GM18951 (cell line): ENCODE data around the gene MEIKIN.
A peak's percentile ranks its signal among the peaks of the same experiment; 100 is the strongest.
"Not testable (repeated sequence)": the region's sequence is repeated elsewhere in the genome, so short reads cannot be mapped to it uniquely, and the experiment has no call there.

Experiments
- POLR2A ChIP-seq: IDR thresholded peaks from 4 replicates; pipeline ENCODE4 v1.6.1; 2011; ENCODE audit warnings: mild to moderate bottlenecking; ENCODE audit not compliant: insufficient read length, insufficient read depth; ENCODE audit errors: extremely low read depth
- in situ Hi-C: fragments of 300-500 bp; cut with MboI; formaldehyde crosslinking; loops from one replicate; pipeline ENCODE4 v1.12.0; 2022; ENCODE audit warnings: low sequenced_read_pairs, mixed read lengths, inconsistent platforms; ENCODE audit not compliant: unreplicated experiment

The MEIKIN gene

GRCh38 chr5:131846536-131846935, 98.9 kb downstream of the MEIKIN start:
- in situ Hi-C loops, result no loop called here
- TF ChIP-seq POLR2A, result no peak

- TF ChIP-seq POLR2A, result no peak
- in situ Hi-C loops, result no loop called here
Measured at GRCh38 chr5:131845828-131846227, 99.6 kb downstream of the MEIKIN start.

GRCh38 chr5:131842971-131843370, 102.5 kb downstream of the MEIKIN start:
- in situ Hi-C loops, result not testable (repeated sequence)

- in situ Hi-C loops, result not testable (repeated sequence)
Measured at GRCh38 chr5:131832702-131833101, 112.8 kb downstream of the MEIKIN start.

- TF ChIP-seq POLR2A, result no peak
- in situ Hi-C loops, result no loop called here
Measured at GRCh38 chr5:131825404-131826013, 120.0 kb downstream of the MEIKIN start.

- in situ Hi-C loops, result no loop called here
- TF ChIP-seq POLR2A, result no peak
Measured at GRCh38 chr5:131824631-131825030, 120.8 kb downstream of the MEIKIN start.

- TF ChIP-seq POLR2A, result no peak
- in situ Hi-C loops, result no loop called here
Measured at GRCh38 chr5:131821221-131821620, 124.2 kb downstream of the MEIKIN start.

GRCh38 chr5:131818001-131818724, 127.3 kb downstream of the MEIKIN start:
- TF ChIP-seq POLR2A, result no peak
- in situ Hi-C loops, result no loop called here

GRCh38 chr5:131814990-131815389, 130.5 kb downstream of the MEIKIN start:
- in situ Hi-C loops, result no loop called here
- no peak for TF ChIP-seq POLR2A

GRCh38 chr5:131812371-131813160, 132.9 kb downstream of the MEIKIN start:
- in situ Hi-C loops, result no loop called here
- TF ChIP-seq POLR2A, result no peak

- no peak for TF ChIP-seq POLR2A
- in situ Hi-C loops, result no loop called here
Measured at GRCh38 chr5:131810510-131811249, 134.8 kb downstream of the MEIKIN start.

- peak; percentile 90 for TF ChIP-seq POLR2A
- in situ Hi-C loops, result no loop called here
Measured at GRCh38 chr5:131796793-131797693, 148.4 kb downstream of the MEIKIN start, which contains the start of gene FNIP1. FNIP1 (minus strand) TSS chr5:131797017; CDS start chr5:131796921, 96 bp downstream.
